HL-60 (cell line): ENCODE data around the gene PALLD.

ENCODE experiments used
- CTCF ChIP-seq: IDR thresholded peaks from one replicate; pipeline ENCODE4 v1.5.1; 2011; ENCODE audit warnings: low read length, control low read depth, inconsistent platforms; ENCODE audit not compliant: insufficient read depth
- POLR2AphosphoS5 ChIP-seq: IDR thresholded peaks from 2 replicates; pipeline ENCODE4 v1.6.1; 2012; ENCODE audit warnings: low read depth

GRCh38 chr4:168811207-168811606 is 314.4 kb downstream of the PALLD start:
- no peak for TF ChIP-seq CTCF
- TF ChIP-seq POLR2AphosphoS5, result no peak
